ENCODE data around the gene ASNS. TPM values are rescaled to one million over a fixed set of nuclear protein-coding genes. Genes with fewer than 3 reads are reported as not detected.

Gene ASNS
- total RNA-seq, 1 experiment from 2014 or later = 15.8 TPM

DNA sequence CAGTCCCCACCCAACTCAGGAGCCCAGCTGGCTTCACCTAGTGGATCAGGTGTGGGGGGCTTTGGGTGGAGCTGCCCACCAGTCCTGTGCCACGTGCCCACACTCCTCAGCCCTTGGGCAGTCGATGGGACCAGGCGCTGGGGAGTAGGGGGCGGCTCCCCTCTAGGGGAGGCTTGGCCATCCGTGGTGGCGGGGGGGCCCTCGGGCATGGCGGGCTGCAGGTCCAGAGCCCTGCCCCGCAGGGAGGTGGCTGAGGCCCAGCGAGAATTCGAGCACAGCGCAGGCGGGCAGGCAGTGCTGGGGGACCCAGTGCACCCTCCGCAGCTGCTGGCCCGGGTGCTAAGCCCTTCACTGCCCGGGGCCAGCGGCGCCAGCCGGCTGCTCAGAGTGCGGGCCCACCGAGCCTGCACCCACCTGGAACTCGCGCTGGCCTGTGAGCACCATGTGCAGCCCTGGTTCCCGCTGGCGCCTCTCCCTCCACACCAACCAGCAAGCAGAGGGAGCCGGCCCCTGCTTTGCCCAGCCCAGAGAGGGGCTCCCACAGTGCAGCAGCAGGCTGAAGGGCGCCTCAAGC is 29.3 kb downstream of the ASNS start:
- DNase-seq (ENCODE audit: low read depth) = no peak

DNA sequence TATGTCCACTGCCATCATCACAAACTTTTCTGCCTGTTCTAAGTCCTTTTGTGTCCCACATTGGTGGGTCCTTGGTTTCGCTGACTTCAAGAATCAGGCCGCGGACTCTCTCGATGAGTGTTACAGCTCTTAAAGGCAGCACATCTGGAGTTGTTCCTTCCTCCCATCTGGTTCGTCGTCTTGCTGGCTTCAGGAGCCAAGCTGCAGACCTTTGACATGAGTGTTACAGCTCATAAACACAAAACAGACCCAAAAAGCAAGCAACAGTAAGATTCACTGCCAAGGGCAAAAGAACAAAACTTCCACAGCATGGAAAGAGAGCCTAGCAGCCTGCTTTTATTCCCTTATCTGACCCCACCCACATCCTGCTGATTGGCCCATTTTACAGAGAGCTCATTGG is 30.2 kb downstream of the ASNS start:
- DNase-seq (ENCODE audit: low read depth) = no peak

DNA sequence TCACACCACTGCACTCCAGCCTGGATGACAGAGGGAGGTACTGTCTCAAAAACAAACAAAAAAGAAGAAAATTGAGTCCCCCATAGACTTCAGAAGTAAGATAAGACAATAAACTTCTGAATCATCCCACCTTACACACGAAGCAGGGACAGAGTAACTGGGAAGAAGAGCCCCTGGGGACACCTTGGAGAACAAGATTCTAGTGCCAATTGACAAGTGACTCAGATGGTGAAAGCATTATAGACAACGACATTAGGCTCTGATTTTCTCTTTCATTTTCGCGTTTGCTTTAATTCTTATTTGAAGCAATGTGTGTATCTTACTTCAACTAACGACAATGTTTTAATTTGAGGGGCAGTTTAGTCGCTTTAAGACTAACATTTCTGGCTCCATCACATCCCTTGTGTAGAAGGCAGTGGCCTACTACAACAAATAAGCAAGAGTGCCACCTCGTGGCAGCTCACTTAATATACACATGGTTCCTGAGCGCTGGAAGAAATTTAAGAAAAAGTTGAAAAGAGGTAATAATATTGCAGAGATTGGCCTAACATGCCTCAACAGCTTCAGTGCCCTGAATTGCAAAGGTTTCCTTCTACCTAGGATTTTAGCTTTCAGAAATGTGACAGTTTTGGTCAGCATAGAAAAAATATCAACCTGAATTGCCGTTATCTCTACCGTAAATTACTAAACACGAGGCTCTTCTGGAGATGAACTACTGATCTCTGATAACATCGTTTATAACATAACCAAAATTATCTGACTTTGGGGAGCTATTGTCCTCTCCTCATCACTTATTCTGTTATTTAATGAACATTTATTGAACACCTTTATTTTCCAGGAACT is 36.7 kb downstream of the ASNS start:
- DNase-seq (ENCODE audit: low read depth) = peak; percentile 64

DNA sequence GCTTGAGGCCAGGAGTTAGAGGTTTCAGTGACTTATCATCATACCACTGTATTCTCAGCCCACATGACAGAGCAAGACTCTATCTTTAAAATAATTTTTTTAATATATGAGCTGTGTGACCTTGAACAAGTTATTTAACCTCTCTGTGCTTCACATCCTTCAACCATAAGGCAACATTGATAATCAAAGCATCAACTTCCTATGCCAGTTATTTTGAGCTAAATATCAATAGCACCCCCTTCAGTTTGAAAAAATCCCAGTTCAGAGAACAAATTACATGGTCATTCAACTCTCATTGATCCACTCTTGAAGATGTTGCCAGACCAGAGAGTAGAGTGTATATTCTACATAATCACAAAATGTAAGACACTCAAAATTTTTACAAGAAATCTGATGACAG is 53.0 kb downstream of the ASNS start:
- no peak for DNase-seq (ENCODE audit: low read depth)

DNA sequence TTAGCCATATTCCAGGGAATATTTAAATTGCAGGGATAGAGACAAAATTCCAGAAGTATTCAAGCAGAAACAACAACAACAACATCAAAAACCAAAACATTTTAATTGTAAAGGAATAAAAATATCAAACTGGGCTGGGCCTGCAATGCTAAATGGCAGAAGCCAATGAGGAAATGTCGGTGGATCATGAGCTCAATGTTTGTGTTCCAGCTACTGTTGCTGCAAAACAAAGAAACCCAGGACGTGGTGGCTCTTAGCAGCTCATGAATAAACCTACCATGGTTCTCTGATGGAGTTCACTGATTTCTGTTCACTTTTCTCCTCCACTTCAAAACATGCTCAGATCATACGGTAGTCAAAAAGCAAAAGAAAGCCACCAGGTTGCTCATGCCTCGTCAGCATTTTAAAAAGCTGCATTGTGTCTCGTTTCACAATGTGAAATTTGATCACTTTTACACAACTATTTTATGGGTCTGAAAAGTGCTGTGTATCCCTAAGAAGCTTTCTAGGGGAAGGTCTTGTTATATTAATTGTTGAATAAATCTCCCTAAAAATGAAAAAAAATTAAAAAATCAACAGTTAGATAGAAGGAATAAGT is 54.0 kb downstream of the ASNS start:
- no peak for DNase-seq (ENCODE audit: low read depth)

Other genes starting within 250 kb of the ASNS start
- gene TAC1, start 140.3 kb downstream of the ASNS start, total RNA-seq (2014; rRNA removed) = not detected in 2 replicates
- gene OCM2, start 117.8 kb upstream of the ASNS start, total RNA-seq (2014; rRNA removed) = not detected in 2 replicates
- gene LMTK2, start 234.5 kb upstream of the ASNS start, total RNA-seq (2014; rRNA removed) = 8.3 and 11.1 TPM in 2 replicates

All from LHCN-M2 (cell line).